Right lobe of liver (tissue), 4 donors: ENCODE results near the gene MAP4K4.

Experiments
- POLR2A ChIP-seq: fragments of 450-650 bp; IDR thresholded peaks from one replicate; pipeline ENCODE4 v1.6.1; 2017; ENCODE audit warnings: antibody characterized with exemption, mild to moderate bottlenecking
- TF ChIP-seq, protein P1 (sequence below), 4 donors: fragments of 200-600 bp in 3 of 4; fragments of 450-650 bp in 1 of 4; IDR thresholded peaks; one replicate each; pipeline versions ENCODE4 v1.5.1 to v1.8.0; 2016 to 2022; ENCODE audit warnings: antibody characterized with exemption in 4 of 4, mild to moderate bottlenecking in 2 of 4
- donor health status: DM: no; HTN: no; CAD: no.
- donor health status: DM: no; HTN: no; CAD: no.
- donor health status: DM: no; HTN: yes; CAD: no.

DNA sequence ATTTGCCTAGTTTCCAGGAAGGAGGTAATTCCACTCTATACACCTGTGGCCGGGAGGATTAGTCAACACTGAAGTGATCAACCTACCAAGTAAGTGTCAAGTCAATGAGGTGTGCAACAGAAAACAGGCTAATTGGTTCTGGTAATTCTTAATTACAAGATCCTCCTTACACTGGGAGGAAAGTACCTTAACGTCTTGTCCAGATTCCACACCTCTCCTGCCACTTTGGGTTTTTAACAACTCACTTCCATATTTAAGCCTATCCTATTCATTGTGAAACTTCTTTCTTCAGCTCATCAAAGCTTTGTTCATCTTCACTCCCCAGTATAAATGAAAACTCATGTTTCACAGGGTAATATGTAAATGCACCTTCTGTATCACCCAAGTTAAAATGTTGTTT lies 22.0 kb upstream of the MAP4K4 start:
- TF ChIP-seq, protein P1, sequence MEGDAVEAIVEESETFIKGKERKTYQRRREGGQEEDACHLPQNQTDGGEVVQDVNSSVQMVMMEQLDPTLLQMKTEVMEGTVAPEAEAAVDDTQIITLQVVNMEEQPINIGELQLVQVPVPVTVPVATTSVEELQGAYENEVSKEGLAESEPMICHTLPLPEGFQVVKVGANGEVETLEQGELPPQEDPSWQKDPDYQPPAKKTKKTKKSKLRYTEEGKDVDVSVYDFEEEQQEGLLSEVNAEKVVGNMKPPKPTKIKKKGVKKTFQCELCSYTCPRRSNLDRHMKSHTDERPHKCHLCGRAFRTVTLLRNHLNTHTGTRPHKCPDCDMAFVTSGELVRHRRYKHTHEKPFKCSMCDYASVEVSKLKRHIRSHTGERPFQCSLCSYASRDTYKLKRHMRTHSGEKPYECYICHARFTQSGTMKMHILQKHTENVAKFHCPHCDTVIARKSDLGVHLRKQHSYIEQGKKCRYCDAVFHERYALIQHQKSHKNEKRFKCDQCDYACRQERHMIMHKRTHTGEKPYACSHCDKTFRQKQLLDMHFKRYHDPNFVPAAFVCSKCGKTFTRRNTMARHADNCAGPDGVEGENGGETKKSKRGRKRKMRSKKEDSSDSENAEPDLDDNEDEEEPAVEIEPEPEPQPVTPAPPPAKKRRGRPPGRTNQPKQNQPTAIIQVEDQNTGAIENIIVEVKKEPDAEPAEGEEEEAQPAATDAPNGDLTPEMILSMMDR (IDR thresholded peaks at IDR 0.05): no peak
- TF ChIP-seq POLR2A: no peak
